MM.1S (cell line): Measurements from ENCODE around the gene EIF2B4.

ENCODE experiments used
- DNase-seq: peaks from one replicate; pipeline ENCODE4 v3.0.0-alpha.2; 2015
- H2AFZ ChIP-seq: fragments of 300-600 bp; sonication (generic); 2 replicates; pipeline ENCODE4 v1.6.0; 2016; ENCODE audit warnings: antibody characterized with exemption, low read length
- H3F3A ChIP-seq: fragments of 300-600 bp; sonication (generic); 2 replicates; pipeline ENCODE4 v1.6.1; 2016; ENCODE audit warnings: mild to moderate bottlenecking, antibody characterized with exemption, low read length, moderate library complexity, mixed read lengths; ENCODE audit not compliant: insufficient read depth
- H3K27ac ChIP-seq: fragments of 300-600 bp; sonication (generic); 2 replicates; pipeline ENCODE4 v1.5.1; 2016; ENCODE audit warnings: mild to moderate bottlenecking, low read length
- H3K27me3 ChIP-seq: fragments of 300-600 bp; sonication (generic); replicated peaks from 2 replicates; pipeline ENCODE4 v1.6.0; 2016; ENCODE audit warnings: low read length; ENCODE audit not compliant: insufficient read depth
- H3K36me3 ChIP-seq: fragments of 300-600 bp; sonication (generic); replicated peaks from 2 replicates; pipeline ENCODE4 v1.6.1; 2016; ENCODE audit warnings: mild to moderate bottlenecking, low read length, mixed read lengths; ENCODE audit not compliant: insufficient read depth
- H3K4me1 ChIP-seq: fragments of 300-600 bp; sonication (generic); 2 replicates; pipeline ENCODE4 v1.6.1; 2016; ENCODE audit warnings: low read length, mixed read lengths
- H3K4me2 ChIP-seq: fragments of 300-600 bp; sonication (generic); 2 replicates; pipeline ENCODE4 v1.6.0; 2016; ENCODE audit warnings: low read depth, low read length
- H3K4me3 ChIP-seq: fragments of 300-600 bp; sonication (generic); 2 replicates; pipeline ENCODE4 v1.5.1; 2016; ENCODE audit warnings: low read length, mixed read lengths
- H3K79me2 ChIP-seq: fragments of 300-600 bp; sonication (generic); 2 replicates; pipeline ENCODE4 v1.6.1; 2016; ENCODE audit warnings: mixed run types, low read length, mixed read lengths
- H3K9ac ChIP-seq: fragments of 300-600 bp; sonication (generic); 2 replicates; pipeline ENCODE4 v1.6.1; 2016; ENCODE audit warnings: low read length, mixed read lengths
- H3K9me2 ChIP-seq: fragments of 300-600 bp; sonication (generic); replicated peaks from 2 replicates; pipeline ENCODE4 v1.6.1; 2016; ENCODE audit warnings: mild to moderate bottlenecking, low read length, mixed read lengths; ENCODE audit not compliant: insufficient read depth
- H3K9me3 ChIP-seq: fragments of 300-600 bp; sonication (generic); replicated peaks from 2 replicates; pipeline ENCODE4 v1.6.1; 2016; ENCODE audit warnings: mild to moderate bottlenecking, low read length, mixed read lengths; ENCODE audit not compliant: insufficient read depth
- H4K20me1 ChIP-seq: fragments of 300-600 bp; sonication (generic); 2 replicates; pipeline ENCODE4 v1.6.1; 2016; ENCODE audit warnings: mild to moderate bottlenecking, low read length, moderate library complexity, mixed read lengths; ENCODE audit not compliant: insufficient read depth
- EZH2 ChIP-seq: fragments of 300-600 bp; sonication (generic); optimal IDR thresholded peaks from 2 replicates; pipeline ENCODE3; 2017; ENCODE audit warnings: low read depth, mild to moderate bottlenecking, antibody characterized with exemption, low read length, mixed read lengths
- EZH2phosphoT487 ChIP-seq: fragments of 300-600 bp; sonication (generic); IDR thresholded peaks from 2 replicates; pipeline ENCODE4 v1.6.1; 2018; ENCODE audit warnings: antibody characterized with exemption, low read length
- TF ChIP-seq, protein P1 (sequence below): fragments of 300-600 bp; sonication (generic); IDR thresholded peaks from 2 replicates; pipeline ENCODE4 v1.5.1; 2016; ENCODE audit warnings: antibody characterized with exemption, low read length, mixed read lengths

Gene EIF2B4

DNA sequence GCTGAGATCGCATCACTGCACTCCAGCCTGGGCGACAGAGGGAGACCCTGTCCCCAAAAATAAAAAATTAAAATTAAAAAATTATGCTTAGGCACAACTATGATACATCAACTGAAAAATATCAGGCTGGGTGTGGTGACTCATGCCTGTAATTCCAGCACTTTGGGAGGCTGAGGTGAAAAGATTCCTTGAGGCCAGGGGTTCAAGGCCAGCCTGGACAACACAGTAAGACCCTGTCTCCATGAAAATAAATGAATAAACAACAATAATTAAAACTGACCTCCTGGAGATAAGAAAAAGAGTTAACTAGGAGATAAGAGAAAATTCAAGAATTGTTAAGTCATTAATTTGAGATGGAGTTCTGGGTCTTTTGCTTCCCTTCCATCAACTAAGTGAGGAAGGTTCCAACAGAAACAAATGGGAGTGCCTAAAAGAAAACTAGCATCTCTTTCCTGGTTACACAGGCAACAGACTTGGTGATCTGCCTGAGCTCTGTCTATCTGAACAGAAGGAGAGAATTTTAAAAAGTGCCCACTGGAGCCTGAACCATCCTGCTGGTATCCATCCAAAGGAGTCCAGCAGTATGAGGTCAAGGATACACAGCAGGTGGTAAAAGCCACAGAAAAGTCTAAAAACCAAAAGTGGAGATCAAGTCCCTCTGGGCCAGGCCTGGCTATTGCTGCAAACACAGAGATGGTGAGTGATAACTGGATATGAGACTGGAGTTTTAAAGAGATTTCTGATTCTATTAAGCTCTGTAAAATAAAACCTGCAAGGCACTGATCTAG lies 30.4 kb upstream of the EIF2B4 start:
- Histone ChIP-seq H3F3A (no peaks in the 10 kb centered on the region), H3K79me2 (peaks cover 98% of the 10 kb centered on the region), H4K20me1 (peaks cover 33% of the 10 kb centered on the region), H2AFZ (no peak overlapping the region), H3K27me3 (no peaks in the 10 kb centered on the region), H3K9me2 (no peaks in the 10 kb centered on the region), H3K36me3 (peaks cover 2% of the 10 kb centered on the region; the same call in 1 of the 2 replicates), H3K4me3 (no peak overlapping the region), H3K4me1 (no peaks in the 10 kb centered on the region), H3K9ac (no peak overlapping the region), H3K9me3 (no peaks in the 10 kb centered on the region), H3K4me2 (no peak overlapping the region), H3K27ac (no peak overlapping the region)
- no peak for DNase-seq
- TF ChIP-seq, protein P1, sequence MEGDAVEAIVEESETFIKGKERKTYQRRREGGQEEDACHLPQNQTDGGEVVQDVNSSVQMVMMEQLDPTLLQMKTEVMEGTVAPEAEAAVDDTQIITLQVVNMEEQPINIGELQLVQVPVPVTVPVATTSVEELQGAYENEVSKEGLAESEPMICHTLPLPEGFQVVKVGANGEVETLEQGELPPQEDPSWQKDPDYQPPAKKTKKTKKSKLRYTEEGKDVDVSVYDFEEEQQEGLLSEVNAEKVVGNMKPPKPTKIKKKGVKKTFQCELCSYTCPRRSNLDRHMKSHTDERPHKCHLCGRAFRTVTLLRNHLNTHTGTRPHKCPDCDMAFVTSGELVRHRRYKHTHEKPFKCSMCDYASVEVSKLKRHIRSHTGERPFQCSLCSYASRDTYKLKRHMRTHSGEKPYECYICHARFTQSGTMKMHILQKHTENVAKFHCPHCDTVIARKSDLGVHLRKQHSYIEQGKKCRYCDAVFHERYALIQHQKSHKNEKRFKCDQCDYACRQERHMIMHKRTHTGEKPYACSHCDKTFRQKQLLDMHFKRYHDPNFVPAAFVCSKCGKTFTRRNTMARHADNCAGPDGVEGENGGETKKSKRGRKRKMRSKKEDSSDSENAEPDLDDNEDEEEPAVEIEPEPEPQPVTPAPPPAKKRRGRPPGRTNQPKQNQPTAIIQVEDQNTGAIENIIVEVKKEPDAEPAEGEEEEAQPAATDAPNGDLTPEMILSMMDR, result no peak
- TF ChIP-seq EZH2 (no peak), EZH2phosphoT487 (no peak)

DNA sequence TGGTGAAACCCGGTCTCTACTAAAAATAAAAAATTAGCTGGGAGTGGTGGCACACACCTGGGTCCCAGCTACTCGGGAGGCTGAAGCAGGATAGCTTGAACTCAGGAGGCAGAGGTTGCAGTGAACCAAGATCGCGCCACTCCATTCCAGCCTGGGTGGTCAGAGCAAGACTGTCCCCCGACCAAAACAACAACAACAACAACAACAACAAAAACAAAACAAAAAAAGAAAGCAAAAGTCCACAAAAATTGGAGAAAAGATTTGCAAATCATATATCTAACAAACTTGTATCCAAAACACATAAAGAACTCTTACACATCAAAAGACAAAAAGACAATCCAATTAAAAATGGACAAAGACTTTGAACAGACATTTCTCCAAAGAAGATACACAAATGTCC lies 28.8 kb upstream of the EIF2B4 start:
- Histone ChIP-seq H3F3A (no peaks in the 10 kb centered on the region), H3K27me3 (no peaks in the 10 kb centered on the region), H3K4me3 (no peak overlapping the region), H3K9me3 (no peaks in the 10 kb centered on the region), H3K4me2 (no peak overlapping the region), H3K36me3 (peaks cover 2% of the 10 kb centered on the region; the same call in 1 of the 2 replicates), H4K20me1 (peaks cover 31% of the 10 kb centered on the region), H3K9me2 (no peaks in the 10 kb centered on the region), H3K4me1 (no peaks in the 10 kb centered on the region), H3K27ac (no peak overlapping the region), H2AFZ (no peak overlapping the region), H3K9ac (no peak overlapping the region), H3K79me2 (peaks cover 98% of the 10 kb centered on the region)
- TF ChIP-seq, protein P1, result no peak
- TF ChIP-seq EZH2 (no peak), EZH2phosphoT487 (no peak)
- DNase-seq, result no peak

DNA sequence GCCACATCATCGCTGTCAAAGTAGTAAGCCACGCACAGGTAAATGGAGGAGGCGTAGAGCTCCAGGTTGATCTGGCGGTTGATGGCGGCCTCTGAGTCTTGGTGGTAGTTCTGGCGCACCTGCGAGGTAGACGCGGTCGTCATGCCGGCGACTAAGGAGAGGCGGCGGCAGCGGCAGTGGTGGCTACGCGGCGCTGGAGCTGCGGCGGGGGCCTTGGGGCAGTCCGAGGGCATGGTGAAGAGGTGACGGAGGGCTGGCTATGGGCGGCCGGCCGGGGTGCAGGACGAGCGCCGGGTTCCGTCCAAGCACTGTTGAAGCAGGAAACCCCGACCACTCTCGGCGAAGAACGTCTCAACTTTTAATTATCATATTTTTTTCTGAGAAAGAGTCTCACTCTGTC lies 23.1 kb upstream of the EIF2B4 start:
- Histone ChIP-seq H3K9me3 (no peaks in the 10 kb centered on the region), H3K9ac (no peak overlapping the region), H3K27me3 (no peaks in the 10 kb centered on the region), H3K27ac (no peak overlapping the region), H3K4me1 (no peaks in the 10 kb centered on the region), H3K4me2 (no peak overlapping the region), H3K79me2 (peaks cover 95% of the 10 kb centered on the region), H2AFZ (no peak overlapping the region), H3K9me2 (no peaks in the 10 kb centered on the region), H4K20me1 (peaks cover 8% of the 10 kb centered on the region; the same call in 1 of the 2 replicates), H3F3A (no peaks in the 10 kb centered on the region), H3K4me3 (no peak overlapping the region), H3K36me3 (no peaks in the 10 kb centered on the region; the same call in 1 of the 2 replicates)
- DNase-seq, result no peak
- TF ChIP-seq EZH2phosphoT487 (no peak), EZH2 (no peak)
- TF ChIP-seq, protein P1, result no peak
